ENCODE data around the gene UNC5B.
"Not testable (repeated sequence)": the region's sequence is repeated elsewhere in the genome, so short reads cannot be mapped to it uniquely, and the experiment has no call there.

DNA sequence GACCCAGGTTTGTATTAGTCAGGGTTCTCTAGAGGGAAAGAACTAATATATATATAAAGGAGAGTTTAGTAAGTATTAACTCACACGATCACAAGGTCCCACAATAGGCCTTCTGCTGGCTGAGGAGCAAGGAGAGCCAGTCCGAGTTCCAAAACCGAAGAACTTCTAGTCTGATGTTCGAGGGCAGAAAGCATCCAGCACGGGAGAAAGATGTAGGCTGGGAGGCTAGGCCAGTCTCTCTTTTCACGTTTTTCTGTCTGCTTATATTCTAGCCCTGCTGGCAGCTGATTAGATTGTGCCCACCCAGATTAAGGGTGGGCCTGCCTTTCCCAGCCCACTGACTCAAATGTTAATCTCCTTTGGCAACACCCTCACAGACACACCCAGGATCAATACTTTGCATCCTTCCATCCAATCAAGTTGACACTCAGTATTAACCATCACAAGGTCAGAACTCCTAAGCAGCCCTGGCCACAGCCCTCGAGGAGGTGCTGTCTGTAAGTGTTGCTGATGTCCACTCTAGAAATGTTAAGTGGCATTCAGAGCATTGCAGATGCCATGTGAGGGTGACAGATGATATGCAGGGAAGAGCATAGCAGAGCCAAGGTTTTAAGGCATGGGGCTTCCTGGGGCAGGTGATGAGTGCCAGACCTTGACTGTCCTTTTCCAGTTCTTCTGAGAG is 7.0 kb downstream of the UNC5B start:
- TF ChIP-seq, protein P1, sequence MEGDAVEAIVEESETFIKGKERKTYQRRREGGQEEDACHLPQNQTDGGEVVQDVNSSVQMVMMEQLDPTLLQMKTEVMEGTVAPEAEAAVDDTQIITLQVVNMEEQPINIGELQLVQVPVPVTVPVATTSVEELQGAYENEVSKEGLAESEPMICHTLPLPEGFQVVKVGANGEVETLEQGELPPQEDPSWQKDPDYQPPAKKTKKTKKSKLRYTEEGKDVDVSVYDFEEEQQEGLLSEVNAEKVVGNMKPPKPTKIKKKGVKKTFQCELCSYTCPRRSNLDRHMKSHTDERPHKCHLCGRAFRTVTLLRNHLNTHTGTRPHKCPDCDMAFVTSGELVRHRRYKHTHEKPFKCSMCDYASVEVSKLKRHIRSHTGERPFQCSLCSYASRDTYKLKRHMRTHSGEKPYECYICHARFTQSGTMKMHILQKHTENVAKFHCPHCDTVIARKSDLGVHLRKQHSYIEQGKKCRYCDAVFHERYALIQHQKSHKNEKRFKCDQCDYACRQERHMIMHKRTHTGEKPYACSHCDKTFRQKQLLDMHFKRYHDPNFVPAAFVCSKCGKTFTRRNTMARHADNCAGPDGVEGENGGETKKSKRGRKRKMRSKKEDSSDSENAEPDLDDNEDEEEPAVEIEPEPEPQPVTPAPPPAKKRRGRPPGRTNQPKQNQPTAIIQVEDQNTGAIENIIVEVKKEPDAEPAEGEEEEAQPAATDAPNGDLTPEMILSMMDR (IDR thresholded peaks at IDR 0.05), result not testable (repeated sequence)
- not testable (repeated sequence) for TF ChIP-seq POLR2AphosphoS5, EP300 (IDR thresholded peaks at IDR 0.05)

All from gastroesophageal sphincter (tissue), 3 donors.